Sigmoid colon (tissue), 4 donors: ENCODE data around the gene RAB11FIP5.

Experiments
- EP300 ChIP-seq, 4 donors: sonication (generic); formaldehyde crosslinking; IDR thresholded peaks; one replicate each; pipeline ENCODE4 v1.6.1; 2017; ENCODE audit warnings: antibody characterized with exemption in 4 of 4
- POLR2A ChIP-seq, 2 donors: fragments of 450-650 bp; IDR thresholded peaks; one replicate each; pipeline ENCODE4 v1.6.1; 2016; ENCODE audit warnings: antibody characterized with exemption in 2 of 2, mild to moderate bottlenecking in 2 of 2, moderate library complexity in 2 of 2
- POLR2AphosphoS5 ChIP-seq, 4 donors: sonication (generic); formaldehyde crosslinking; IDR thresholded peaks; one replicate each; pipeline ENCODE4 v1.6.1; 2017; ENCODE audit warnings: antibody characterized with exemption in 4 of 4
- TF ChIP-seq, protein P1 (sequence below), 4 experiments: fragments of 450-650 bp in 3 of 4; fragments of 200-600 bp in 1 of 4; IDR thresholded peaks; one replicate each; pipeline ENCODE4 v1.5.1; 2016 to 2019; ENCODE audit warnings: antibody characterized with exemption in 4 of 4, mild to moderate bottlenecking in 3 of 4, moderate library complexity in 2 of 4

GRCh38 chr2:73141896-73142295, 29.1 kb upstream of the RAB11FIP5 start:
- TF ChIP-seq POLR2A (IDR thresholded peaks at IDR 0.05), result no peak
- no peak for TF ChIP-seq EP300 (IDR thresholded peaks at IDR 0.05)
- TF ChIP-seq, protein P1, sequence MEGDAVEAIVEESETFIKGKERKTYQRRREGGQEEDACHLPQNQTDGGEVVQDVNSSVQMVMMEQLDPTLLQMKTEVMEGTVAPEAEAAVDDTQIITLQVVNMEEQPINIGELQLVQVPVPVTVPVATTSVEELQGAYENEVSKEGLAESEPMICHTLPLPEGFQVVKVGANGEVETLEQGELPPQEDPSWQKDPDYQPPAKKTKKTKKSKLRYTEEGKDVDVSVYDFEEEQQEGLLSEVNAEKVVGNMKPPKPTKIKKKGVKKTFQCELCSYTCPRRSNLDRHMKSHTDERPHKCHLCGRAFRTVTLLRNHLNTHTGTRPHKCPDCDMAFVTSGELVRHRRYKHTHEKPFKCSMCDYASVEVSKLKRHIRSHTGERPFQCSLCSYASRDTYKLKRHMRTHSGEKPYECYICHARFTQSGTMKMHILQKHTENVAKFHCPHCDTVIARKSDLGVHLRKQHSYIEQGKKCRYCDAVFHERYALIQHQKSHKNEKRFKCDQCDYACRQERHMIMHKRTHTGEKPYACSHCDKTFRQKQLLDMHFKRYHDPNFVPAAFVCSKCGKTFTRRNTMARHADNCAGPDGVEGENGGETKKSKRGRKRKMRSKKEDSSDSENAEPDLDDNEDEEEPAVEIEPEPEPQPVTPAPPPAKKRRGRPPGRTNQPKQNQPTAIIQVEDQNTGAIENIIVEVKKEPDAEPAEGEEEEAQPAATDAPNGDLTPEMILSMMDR (IDR thresholded peaks at IDR 0.05), result no peak
- no peak for TF ChIP-seq POLR2AphosphoS5 (IDR thresholded peaks at IDR 0.05)
